Hematopoietic multipotent progenitor cell treated with erythropoietin and hydrocortisone succinate and interleukin-3 and kit ligand, for 8 days (in vitro differentiated cells): Measurements from ENCODE around the gene ATP5MK.
"Not testable (repeated sequence)": the region's sequence is repeated elsewhere in the genome, so short reads cannot be mapped to it uniquely, and the experiment has no call there.

ENCODE experiments used
- DNase-seq: peaks from one replicate; pipeline ENCODE4 v3.0.0-alpha.2; 2015

The ATP5MK gene, protein sequence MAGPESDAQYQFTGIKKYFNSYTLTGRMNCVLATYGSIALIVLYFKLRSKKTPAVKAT

DNA sequence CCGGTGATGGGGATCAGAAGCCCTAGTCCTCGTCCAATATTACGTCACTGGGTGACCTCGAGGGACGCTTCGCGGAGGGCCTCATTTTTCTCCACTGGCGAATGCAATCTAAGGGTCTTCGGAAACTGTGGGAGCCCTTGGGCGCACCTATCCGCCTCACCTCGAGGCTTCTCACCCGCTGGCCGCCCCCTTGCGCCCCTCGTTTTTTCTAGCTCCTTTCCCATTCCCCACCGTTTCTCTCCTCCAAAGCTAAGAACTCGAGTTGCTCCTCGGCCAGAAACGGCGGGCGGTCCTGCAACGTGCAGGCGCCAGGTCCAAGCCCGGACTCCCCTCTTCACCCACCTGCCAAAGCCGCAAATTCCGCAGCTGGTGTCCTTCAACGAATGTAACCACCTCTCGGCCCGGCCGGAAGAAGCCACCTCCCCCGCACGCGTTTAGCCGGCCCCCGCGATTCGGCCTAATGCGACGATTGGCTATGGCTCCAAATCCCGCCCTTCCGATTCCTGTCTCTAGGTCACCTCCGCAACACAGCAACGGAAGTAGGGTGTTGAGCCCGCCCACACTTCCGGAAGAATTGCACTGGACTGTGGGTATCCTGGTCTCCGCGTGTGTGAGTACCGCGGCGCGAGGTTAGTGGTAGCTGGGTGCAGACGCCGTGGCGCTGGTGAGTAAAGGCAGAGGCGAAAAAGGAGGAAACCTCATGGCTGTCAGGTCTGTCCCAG, at the start of gene ATP5MK, which contains the start of gene PDCD11:
Gene ATP5MK (minus strand): TSS at position 409 of the 722 bp plus-strand sequence. CDS start 4,018 bp downstream, outside the sequence.
Gene PDCD11 (plus strand): TSS at position 560 of the 722 bp plus-strand sequence. CDS start 1,801 bp downstream, outside the sequence.
- DNase-seq, result peak; percentile 99

GRCh38 chr10:103445366-103445765, 49.1 kb upstream of the ATP5MK start:
- no peak for DNase-seq

GRCh38 chr10:103444478-103444877, 48.2 kb upstream of the ATP5MK start:
- no peak for DNase-seq

DNA sequence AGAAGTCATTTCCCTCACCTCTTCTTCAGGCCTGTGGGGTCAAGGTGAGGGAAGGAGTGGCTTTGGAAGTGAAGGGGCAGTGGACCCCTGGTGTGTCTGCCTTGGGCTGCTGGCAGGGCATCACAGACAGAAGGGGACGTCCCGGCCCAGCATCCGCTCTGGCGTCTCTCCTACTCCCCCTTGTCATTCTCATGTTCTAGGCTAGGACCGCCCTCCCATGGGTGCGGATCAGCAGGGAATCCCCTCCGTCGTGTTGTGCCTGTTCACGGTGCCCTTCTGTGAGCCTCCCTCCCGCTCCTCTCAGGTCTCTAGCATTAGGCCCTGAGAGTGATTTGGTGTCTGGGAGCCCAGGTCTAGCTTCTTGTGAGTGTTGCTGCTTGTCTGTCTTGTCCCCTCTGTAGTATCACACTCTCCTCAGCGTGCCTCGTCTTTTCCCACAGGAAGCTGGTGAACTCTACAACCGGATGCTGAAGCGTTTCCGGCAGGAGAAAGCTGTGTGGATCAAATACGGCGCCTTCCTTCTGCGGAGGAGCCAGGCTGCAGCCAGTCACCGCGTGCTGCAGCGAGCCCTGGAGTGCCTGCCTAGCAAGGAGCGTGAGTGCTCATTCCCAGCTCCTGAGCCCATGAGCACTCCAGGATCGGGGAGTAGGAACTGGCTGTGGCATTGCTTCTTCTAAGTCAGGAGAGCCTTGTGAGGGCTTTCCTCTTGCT, 47.4 kb upstream of the ATP5MK start:
- no peak for DNase-seq

- DNase-seq, result no peak
Observed at GRCh38 chr10:103442031-103442461, 45.8 kb upstream of the ATP5MK start.

- no peak for DNase-seq
Observed at GRCh38 chr10:103441611-103442010, 45.3 kb upstream of the ATP5MK start.

- no peak for DNase-seq
Observed at GRCh38 chr10:103441206-103441605, 44.9 kb upstream of the ATP5MK start.

DNA sequence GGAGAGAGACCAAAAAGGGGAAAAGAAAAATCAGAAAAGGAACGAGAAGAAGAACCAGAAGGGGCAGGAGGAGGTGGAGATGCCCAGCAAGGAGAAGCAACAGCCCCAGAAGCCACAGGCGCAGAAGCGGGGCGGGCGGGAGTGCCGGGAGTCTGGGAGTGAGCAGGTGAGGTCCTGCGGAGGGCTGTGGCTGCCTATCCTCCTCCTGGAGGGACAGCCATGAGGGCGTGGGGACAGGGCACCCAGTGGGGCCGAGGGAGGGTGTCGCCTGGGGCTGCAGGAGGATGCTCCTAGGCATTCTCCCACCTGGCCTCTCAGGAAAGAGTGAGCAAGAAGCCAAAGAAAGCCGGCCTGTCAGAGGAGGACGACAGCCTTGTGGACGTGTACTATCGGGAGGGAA, 44.1 kb upstream of the ATP5MK start:
- DNase-seq, result no peak

DNA sequence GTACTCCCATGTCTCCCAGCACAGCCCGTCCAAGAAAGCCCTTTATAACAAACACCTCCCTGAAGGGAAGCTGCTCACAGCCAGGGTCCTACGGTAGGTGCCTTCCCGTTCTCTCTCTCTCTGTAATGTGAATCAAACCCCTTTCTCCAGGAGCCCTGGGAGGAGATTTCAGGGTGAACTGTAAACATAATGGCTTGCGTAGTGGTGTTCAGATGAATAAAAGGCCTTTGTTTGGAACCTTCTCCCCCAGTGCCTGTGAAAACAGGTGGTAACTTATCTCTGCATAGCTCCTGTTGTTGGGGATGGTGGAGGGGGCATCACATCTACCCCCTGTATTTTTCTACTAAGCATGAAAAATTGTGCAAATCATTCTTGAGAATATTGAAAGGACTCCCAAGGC, 43.5 kb upstream of the ATP5MK start:
- DNase-seq, result no peak

- DNase-seq, result no peak
Observed at GRCh38 chr10:103433858-103434257, 37.6 kb upstream of the ATP5MK start.

DNA sequence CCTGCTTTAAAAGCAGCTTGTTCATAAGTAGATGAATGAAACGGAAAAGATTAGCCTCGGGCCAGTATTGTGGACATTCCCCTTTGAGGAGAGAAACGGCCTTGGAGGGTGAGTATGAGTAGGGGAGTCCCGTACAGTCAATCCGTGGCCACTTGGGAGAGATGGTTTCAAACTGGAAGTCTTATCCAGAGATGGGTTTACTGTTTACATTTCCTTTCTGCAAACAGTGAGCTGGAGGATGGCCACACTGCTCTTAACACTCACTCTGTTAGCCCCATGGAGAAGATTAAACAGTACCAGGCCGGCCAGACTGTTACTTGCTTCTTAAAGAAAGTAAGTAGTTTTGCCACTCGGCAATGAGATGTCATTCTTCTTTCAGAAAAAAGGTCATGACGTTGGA, 35.6 kb upstream of the ATP5MK start:
- DNase-seq, result no peak

GRCh38 chr10:103429647-103430046, 33.4 kb upstream of the ATP5MK start:
- DNase-seq, result no peak

- DNase-seq, result no peak
Observed at GRCh38 chr10:103428989-103429643, 32.8 kb upstream of the ATP5MK start.

DNA sequence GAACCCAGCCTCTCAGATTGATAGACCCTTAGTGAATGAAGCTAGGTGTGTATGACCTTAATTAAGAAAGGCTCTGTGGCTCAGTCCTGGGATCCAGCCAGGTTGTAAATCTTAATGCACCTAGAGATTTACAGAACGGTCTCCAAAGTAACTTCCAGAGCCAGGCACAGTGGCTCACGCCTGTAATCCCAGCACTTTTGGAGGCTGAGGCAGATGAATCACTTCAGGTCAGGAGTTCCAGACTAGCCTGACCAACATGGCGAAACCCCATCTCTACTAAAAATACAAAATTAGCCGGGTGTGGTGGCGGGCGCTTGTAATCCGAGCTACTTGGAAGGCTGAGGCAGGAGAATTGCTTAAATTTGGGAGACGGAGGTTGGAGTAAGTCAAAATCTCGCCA, 31.6 kb upstream of the ATP5MK start:
- DNase-seq, result no peak

GRCh38 chr10:103423748-103424147, 27.5 kb upstream of the ATP5MK start:
- no peak for DNase-seq

- no peak for DNase-seq
Observed at GRCh38 chr10:103419101-103419500, 22.8 kb upstream of the ATP5MK start.

DNA sequence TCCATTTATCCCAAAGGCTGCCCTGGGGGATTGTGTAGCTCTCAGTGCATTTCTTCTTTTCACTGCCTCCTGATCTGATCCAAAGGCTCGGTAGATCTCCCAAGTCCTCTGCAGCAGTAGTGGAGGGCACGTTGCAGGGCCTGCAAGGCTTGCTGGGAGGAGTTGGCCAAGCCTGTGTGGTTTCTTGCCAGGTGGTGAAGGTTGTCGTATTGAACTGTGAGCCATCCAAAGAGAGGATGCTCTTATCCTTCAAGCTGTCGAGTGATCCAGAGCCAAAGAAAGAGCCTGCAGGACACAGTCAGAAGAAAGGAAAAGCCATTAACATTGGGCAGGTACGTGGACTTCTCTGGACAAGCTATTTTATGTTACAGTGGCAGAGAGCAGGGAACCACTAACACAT, 21.3 kb upstream of the ATP5MK start:
- no peak for DNase-seq

GRCh38 chr10:103417148-103417469, 20.8 kb upstream of the ATP5MK start:
- DNase-seq, result not testable (repeated sequence)

GRCh38 chr10:103416436-103417147, 20.3 kb upstream of the ATP5MK start:
- peak; percentile 76 for DNase-seq

DNA sequence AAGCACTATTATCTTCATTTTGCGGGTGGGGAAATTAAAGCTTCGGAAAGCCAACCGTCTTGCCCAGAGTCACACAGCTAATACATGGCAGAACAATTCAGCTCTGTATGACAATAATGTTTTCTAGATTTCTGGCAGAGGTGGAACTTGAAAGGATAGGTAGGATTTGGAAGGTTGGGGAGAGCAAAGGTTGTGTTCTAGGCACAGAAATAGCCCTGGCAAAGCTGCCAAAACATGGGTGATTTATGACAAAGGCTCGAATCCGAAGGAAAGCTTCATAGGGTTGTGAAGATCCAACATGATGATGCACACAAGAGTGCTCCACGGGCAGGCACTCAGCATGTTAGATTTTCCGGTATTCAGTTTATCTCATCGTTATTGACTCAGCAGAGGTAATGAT, 19.3 kb upstream of the ATP5MK start:
- no peak for DNase-seq

DNA sequence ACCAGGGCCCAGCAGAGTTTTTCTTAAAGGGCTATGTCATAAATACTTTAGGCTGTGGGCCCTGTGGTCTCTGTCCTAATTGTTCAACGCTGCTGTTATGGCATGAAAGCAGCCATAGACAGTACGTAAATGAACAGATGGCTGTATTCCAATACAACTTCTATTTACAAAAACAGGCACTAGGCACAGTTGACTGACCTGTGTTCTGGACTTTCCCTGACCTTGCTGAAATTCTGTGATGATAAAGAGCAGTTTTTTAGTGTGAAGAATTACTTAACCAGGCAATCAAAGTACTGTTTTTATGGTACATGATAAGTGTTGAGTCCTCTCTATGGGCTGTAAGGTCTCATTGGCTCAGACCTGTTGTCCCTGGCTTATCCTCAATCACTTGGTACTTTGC, 17.3 kb upstream of the ATP5MK start:
- no peak for DNase-seq

DNA sequence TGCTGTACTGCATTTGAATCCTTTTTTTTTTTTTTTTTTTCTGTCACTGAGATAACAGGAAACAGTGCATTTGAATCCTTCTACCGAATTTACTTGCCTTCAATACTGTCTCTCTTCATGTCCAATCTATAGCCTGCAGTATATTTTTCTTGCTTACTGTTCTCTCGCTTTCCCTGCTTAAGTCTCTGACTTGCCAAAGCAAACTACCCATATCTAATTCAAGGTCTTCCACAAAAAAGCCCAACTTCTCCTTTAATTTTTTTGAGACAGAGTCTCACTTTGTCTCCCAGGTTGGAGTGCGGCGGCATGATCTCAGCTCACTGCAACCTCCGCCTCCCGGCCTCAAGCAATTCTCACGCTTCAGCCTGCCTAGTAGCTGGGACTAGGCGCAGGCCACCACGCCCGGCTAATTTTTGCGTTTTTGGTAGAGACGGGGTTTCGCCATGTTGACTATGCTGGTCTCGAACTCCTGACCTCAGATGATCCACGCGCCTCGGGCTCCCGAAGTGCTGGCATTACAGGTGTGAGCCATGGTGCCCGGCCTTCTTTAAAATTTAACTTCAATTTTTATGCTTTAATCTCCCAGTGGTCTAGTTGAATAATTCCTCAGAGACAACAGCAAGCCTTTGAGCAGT, 1.0 kb upstream of the ATP5MK start:
- DNase-seq, result no peak

GRCh38 chr10:103396789-103397087, 463 bp upstream of the ATP5MK start:
- no peak for DNase-seq
